GM10847 (cell line): ENCODE results near the gene MICAL2.

Source experiments
- POLR2A ChIP-seq: IDR thresholded peaks from 2 replicates; pipeline ENCODE4 v1.6.1; 2011; ENCODE audit not compliant: insufficient read length; ENCODE audit errors: extremely low read depth

MICAL2 gene, protein sequence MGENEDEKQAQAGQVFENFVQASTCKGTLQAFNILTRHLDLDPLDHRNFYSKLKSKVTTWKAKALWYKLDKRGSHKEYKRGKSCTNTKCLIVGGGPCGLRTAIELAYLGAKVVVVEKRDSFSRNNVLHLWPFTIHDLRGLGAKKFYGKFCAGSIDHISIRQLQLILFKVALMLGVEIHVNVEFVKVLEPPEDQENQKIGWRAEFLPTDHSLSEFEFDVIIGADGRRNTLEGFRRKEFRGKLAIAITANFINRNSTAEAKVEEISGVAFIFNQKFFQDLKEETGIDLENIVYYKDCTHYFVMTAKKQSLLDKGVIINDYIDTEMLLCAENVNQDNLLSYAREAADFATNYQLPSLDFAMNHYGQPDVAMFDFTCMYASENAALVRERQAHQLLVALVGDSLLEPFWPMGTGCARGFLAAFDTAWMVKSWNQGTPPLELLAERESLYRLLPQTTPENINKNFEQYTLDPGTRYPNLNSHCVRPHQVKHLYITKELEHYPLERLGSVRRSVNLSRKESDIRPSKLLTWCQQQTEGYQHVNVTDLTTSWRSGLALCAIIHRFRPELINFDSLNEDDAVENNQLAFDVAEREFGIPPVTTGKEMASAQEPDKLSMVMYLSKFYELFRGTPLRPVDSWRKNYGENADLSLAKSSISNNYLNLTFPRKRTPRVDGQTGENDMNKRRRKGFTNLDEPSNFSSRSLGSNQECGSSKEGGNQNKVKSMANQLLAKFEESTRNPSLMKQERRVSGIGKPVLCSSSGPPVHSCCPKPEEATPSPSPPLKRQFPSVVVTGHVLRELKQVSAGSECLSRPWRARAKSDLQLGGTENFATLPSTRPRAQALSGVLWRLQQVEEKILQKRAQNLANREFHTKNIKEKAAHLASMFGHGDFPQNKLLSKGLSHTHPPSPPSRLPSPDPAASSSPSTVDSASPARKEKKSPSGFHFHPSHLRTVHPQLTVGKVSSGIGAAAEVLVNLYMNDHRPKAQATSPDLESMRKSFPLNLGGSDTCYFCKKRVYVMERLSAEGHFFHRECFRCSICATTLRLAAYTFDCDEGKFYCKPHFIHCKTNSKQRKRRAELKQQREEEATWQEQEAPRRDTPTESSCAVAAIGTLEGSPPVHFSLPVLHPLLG

DNA sequence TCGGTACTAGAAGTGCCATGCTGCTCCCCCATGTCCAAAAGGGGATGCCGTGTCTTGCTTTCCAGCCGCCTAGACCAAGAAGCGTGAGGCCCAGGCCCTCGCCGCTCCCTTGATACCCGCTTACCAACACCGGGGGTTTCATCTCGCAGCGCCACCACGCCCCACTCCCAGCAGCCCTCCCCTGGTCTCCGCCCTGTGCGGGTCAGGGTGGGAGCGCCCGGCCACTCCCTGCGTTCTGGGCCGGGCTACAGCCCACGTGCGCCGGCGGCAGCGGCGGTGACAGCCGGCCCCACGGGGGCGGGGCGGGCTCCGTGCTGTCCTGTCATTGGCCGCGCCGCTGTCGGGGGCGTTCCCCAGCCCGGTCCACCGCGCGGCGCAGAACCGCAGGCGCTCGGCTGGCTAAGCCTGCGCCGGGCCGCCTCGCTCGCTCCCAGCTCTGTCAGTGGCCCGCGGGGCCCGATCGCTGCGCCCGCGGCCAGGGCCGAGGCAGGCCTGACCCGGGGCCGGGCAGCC is at the start of gene MICAL2:
MICAL2 (plus strand) TSS at position 390 of the 513 bp plus-strand sequence. CDS start 51,566 bp downstream, outside the sequence.
- TF ChIP-seq POLR2A, result no peak

DNA sequence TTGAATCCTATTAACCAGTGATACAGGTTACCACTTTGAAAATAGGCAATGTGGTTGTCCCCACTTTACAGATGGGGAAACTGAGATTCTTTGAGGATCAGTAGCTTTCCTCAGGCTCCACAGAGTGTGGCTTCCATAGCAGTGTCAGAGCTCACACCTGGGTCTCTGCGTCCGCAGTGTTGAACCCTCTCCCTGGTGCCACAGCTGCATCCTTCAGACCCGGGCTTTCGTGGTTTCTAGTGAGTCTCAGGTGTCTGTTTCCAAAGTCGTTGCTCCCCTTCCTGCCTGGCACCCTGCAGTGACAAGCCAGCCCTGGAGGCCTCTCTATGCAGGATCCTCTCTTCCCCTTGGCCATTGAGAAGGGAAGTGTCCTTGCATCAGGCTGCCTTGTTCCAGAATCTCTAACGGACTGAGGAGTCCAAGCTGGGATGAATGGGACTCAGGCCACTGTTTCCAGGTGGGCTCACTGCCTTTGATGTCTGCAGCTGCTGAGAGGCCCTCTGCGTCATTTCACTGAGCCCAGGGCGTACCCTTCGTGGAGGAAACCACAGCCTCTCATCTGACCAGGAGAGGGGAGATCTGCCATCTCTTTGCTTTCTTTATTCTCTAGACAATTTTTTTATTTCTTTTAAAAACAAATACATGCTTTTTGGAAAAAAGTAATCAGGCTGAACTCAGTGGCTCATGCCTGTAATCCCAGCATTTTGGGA is 48.4 kb upstream of the MICAL2 start:
- TF ChIP-seq POLR2A, result no peak

DNA sequence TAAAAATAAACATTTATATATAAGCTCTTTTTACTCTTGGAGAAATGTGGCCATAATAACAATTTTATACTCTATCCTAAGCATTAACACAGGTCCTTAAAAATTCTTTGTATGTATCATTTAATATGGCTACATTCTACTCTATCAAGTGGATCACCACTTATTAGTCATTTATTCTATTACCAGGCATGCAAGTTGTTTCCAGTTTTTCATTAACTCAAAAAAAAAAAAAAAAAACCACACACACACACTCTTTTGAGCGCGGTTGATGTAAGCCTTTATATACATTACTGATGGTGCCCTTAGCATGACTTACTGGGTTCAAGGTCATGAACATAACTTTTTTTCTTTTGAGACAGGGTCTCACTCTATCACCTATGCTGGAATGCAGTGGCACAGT is 47.1 kb upstream of the MICAL2 start:
- no peak for TF ChIP-seq POLR2A

DNA sequence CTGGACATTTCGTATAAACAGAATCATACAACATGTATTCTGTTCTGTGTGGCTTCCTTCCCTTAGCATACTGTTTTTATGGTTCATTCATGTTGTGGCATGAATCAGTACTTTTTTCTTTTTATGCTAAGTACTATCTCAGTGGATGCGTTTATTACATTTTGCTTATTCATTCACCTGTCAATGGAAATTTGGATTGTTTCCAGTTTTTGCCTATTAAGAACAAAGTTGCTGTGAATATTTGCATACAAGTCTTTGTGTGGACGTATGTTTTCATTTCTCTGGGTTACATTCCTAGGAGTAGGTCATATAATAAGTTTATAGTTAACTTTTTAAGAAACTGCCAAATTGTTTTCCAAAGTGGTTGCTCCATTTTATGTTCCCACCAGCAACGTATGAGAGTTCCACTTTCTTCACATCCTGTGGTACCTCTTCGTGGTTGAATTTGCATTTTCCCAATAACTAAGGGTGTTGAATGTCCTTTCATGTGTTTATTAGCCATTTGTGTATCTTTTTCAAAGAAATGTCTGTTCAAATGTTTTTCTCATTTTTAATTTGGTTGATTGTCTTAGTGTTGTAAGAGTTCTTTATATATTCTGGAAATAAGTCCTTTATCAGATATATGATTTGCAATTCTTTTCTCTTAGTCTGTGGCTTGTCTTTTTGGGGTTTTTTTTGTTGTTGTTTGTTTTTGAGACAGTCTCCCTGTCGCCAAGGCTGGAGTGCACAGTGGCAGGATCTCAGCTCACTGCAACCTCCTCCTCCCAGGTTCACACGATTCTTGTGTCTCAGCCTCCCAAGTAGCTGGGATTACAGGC is 46.0 kb upstream of the MICAL2 start:
- no peak for TF ChIP-seq POLR2A

DNA sequence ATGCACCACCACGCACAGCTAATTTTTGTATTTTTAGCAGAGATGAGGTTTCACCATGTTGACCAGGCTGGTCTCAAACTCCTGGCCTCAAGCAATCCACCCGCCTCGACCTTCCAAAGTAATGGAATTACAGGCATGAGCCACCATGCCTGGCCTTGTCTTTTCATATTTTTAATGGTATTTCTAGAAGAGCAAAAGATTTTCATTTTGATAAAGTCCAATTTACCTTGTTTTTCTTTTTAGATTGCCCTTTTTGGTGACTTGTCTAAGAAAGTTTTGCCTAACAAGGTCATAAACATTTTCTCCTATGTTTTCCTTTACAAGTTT is 45.5 kb upstream of the MICAL2 start:
- no peak for TF ChIP-seq POLR2A

DNA sequence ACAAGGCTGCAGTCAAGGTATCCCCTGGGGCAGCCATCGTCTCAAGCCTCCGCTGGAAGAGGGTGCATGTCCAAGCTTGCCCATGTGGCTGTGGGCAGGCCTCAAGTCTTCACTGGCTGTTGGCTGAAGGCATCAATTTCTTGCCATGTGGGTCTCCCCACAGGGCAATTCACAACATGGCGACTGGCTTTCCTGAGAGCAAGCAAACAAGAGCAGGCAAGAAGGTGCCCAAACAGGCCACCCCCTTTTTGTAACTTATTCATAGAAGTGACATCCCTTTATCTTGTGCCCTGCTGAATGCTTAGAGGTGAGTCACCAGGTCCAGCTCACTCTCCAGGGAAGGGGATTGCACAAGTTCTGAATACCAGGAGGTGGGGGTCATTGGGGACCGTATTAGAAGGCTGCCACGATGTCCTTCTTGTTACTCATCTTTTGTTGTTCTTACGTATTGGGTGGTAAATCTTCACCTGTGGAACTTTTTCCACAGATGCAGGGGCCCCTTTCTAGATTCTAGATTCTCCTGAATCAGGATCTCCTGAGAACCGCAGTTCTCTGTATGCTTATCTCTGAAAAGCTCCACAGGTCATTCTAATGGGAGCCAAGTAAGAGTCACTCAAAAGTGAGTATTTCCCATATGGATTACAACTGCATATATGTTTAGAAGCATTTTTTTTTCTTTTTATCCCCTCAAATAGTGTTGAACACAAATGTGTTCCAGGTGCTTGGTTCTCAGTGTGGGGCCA is 44.2 kb upstream of the MICAL2 start:
- no peak for TF ChIP-seq POLR2A

DNA sequence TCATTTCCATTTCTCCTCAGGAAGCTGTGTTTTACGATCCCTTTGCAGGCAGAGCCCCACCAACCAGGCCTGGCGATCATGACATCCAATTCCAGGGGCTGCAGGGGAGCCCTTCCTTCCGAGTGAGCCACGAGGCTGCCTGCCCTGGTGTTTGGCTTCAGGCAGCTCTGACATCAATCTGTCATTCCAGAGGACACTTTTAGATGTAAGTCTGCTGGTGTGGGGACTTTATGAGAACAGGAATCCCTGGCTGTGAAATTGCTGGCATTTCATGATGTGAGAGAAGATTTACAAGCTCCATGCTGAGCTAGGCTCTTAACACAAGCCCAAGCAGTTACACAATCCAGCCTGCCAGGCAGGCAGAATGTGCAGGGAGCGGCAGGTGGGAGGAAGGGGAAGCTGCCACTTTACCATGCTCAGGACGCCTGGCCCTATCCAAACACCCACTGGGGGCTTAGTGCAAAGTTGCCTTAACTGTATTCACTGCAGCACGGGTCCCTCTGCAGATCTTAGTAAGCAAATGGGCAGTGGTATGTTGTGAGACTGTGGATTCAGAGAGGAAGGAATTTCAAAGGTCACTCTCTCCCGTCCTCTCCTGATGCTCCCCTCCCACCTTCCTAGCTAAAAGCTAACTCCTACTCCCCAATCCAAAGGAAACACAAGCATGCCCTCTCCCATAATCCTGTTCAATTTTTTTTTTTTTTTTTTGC is 43.4 kb upstream of the MICAL2 start:
- TF ChIP-seq POLR2A, result no peak

DNA sequence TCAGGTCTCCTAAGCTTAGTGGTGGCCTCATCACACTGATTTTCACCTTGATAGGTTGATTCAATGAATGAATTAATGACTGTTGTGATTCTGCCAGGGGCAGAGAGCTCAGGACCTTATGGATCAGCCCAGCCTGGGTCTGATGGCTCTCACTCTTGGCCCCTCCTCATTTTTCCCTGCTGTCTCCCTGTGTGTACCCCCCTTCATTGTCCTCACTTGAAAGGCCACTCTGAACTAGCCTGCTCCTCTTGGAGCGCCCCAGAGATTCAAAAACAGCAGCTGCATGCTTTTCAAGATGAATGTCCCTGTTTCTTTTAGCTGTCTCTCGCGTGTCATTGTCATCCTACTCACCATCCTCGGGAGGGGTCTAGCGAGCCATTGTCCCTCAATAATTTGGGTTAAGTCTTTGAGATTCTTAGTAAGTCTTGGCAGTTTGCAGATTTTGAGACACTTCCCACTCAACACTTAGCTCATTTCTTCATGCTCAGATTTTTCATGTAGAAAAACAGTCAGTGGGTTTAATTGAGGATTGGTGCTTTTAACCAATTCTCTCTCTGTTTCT is 42.5 kb upstream of the MICAL2 start:
- no peak for TF ChIP-seq POLR2A

DNA sequence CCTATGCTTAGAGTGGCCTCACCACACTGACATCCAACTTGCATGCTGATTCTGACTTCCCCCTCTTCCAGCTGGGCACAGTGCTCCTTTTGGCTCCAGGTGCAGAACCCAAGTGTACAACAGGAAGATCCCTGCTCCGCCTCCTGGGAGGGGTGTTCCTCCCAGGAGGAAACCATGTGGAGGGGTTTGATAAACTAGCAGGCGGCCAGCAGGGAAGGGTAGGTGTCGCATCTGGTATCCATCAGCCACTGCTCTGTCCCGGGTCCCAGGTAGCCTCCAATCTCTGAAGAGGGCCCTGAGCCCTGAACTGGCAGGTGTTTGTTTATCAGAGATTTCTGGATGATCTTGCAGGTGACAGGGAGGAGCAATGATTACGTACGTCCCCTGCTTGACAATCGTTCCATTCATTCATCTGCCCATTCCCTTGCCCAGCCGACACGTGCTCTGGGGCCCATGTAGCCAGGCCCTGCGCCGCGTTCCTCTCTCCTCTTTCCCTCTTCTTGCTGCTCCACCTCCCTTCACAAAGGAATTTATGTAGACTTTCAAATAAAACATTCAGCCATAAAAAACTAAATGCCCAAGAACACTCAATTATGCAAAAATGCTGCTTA is 41.2 kb upstream of the MICAL2 start:
- TF ChIP-seq POLR2A, result no peak

DNA sequence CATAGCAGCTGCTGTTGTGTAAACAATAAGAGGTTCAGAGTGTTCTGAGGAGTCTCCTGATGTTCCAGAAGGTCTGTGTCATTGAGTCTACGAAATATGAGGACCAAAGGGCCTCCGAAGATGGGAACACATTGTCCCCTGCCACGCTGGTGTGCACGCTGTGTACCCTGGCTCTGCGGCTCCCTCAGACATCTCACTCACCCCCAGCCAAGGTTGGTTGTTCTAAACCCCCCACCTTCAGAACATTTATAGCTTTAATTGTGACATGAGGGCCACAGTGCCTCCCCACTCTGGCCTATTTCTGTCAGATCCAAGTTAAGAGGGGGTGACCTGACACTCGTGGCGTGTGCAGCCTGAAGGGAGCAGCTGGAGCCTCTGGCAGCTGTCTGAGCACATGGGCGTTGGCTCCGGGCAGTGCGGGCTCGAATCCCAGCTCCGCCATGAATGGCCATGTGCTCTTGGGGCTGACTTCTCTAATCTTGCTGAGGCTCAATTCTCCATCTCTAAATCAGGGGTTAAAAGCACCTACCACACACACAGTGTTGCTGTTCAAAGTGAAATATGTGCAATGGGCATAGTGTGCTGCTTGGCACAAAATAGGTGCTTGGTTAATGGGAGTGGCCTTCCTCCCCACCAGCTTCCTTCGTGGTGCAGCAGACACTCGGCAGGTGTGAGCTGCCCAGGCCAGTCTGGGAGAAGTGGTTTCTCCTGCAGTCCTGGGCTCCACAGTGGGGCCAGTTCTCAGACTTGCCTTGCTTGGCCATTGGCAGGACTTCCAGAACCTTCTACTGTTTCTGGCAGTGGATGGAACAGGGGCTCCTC is 39.7 kb upstream of the MICAL2 start:
- no peak for TF ChIP-seq POLR2A

DNA sequence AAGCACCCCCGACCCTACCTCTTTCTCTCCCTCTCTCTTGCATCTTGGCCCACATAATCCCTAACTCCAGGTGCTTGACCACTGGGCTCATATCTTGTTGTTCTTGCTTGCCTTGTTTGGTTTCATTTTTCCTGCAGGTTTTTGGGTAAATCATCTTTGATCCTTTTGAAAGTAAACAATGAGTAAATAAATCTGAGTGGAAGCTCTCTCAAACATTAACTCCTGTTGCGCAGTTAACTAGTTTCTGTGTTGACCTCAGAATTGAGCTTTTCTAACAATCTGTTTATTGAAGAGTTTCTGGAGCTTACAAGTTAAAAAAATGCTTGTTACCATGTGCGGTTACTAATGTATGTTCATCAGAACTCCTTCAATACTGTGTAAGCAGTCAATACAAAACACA is 38.8 kb upstream of the MICAL2 start:
- no peak for TF ChIP-seq POLR2A
